Hindlimb muscle (tissue), 1 donor: ENCODE results near the gene APBB2. TPM values are rescaled to one million over a fixed set of nuclear protein-coding genes. Genes with fewer than 3 reads are reported as not detected.

Source experiments
- DNase-seq: peaks from one replicate; pipeline ENCODE4 v3.0.0-alpha.2; 2013
- polyA plus RNA-seq: library from polyadenylated mRNA; unstranded; fragments of 120-200 nt; gene quantifications from one replicate; pipeline ENCODE4 v1.2.1, GENCODE V29; 2013; ENCODE audit not compliant: insufficient read length

The APBB2 gene
- polyA plus RNA-seq, 1 donor, result 42.1 TPM

DNA sequence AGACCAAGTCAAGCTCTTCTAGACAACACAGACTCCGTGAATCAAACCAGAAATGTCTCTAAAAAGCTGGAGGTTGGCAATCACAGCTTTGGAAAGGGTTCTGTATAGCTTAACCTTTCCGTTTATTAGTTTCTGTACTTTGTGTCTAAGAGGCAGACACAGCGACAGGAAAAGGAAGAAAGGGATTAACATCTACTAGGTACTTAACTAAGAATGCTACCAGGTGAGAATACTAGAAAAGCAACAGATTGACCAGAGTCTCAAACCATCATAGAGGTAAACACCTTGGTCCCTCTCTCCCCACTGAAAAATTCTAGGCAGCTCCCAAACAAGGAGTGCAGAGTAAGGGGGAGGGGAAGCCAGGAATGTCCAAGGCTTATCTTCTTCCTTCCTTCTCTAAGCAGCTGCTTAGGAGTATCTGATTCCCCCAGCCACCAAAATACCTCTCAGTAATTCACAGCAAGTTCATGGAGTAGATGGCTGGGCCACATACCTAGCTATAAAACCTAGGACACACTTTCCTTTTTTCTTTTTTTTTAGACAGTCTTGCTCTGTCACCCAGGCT is 80.8 kb downstream of the APBB2 start:
- no peak for DNase-seq

DNA sequence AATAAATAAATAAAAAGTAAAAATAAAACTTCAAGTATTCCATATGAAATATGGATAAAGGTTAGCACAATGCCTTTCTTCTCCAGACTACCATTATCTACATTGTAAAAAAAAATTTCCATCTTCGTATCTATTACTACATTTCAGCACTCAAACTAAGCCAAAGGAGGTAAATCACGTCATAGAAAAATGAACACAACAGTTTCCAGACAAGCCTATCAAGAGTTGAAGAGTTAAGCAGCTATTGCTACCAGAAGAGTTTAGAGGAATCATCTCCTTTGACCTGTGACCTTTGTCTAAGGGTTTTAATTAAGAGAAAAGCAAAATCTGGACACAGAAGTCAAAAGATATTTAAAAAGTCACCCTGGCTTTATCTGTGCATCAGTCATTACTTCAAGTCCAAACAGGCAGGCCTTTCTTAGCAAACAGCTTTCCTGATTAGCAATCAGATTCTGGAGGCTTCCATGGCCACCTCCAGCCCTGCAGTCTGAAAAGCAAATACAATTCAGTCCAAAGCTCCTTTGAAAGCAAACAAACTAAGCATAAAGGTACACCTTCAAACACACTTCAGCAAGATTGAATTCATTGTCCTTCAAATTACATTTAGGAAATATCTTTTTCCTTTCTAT is 82.2 kb downstream of the APBB2 start:
- DNase-seq, result no peak

DNA sequence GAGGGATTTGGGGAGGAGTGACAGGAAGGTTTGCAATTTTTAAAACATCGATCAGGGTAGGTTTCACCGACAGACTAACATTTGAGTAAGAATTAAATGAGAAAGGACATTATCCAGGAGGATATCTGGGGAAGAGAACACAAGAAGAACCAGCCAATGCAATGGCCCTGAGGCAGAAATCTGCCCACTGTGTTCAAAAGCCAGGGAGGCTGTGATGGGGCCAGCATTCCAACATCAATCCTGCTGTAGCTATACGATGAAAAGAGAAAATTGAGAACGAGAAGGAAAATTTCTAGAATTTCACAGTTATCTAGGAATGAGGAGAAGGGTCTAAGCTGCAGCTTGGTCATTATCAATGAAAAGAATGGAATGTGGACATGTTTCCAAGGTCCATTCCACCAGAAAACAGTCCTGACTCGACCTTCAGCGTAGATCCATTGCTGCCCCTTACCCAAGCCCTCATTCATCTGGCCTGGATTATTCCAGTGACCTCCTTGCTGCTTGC is 84.4 kb downstream of the APBB2 start:
- no peak for DNase-seq

DNA sequence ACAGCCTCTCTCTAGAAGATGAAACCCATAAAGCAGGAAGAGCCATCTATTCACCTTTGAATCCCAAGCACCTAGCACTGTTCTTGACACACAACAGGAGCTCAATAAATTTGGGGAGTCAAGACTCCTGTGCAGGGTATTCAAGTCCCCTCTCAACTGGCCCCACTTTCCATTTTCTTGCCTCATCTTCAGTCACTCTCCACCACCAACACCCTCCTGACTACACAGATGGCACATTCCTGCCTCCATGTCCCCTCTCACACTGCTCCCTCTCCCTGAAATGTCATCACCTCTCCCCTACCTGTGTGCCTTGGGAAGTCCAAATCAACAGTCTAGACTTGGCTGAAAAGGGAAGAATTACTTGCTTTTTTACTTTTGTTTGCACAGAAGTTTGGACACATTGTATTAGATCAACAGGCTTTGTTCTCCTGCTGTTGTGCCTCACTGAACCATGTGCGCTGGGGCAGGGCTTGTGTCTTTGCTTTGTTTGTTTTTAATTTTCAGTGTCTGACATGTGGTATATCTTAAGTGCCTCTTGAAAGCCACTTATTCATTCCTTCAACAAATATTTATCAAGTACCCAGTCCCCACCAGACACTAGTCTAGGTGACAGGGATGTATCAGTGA is 85.1 kb downstream of the APBB2 start:
- no peak for DNase-seq

DNA sequence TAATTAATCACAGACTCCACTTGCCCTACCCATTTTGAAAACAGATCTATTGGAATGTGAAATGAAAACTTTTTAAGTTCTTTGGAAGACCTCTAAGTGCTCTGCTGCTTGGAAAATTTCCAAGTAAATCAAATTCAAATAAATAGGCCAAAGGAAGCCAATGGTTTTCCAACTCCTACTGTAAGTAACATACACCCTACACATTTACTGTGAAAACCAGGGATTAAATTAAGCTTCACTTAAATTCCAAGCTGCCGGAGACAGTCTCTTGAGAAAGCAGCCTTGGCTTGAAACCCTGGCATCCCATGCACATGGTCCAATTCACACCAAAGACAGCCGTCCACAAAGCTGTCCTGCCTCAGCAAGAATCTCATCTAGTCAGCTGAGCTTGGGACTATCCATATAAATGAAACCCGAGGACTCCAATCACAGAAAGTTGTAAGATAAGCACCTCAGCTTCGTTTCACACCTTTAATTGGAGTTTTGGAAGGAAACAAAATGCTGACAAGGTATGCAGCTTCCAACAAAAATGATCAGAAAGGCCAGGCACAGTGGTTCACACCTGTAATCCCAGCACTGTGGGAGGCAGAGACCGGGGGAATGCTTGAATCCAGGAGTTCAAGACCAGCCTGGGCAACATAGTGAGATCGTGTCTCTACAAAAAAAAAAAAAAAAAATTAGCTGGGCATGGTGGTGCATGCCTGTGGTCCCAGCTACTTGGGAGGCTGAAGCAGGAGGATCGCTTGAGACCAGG is 88.6 kb downstream of the APBB2 start:
- DNase-seq, result no peak

DNA sequence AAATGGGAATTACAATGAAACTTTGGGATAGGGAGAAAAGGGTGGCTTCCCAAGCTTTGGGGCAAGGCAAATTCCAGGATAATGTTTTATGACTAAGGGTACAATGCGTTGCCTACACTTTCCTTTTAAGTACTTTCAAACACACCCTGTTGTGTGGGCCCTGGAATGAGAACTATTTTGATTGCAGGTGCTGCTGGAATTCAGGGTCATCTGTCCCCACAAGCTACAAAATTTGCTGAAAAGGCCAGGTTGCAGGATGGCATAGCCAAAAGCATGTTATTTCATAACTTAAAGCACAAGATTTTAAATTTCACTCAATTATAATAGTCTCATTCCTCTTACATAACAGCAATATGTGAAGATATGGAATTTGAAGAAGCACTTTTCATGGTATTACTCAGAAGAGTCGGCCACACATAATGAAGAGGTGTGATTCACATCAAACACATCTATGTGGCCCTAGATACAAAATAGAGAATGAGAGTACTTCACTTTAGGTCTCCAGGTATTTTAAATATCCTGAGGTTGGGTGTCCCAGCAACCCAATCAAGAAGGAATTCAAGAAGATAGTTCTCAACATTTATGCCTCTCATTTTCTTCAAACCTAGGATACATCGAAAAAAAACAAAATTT is 89.3 kb downstream of the APBB2 start:
- no peak for DNase-seq

DNA sequence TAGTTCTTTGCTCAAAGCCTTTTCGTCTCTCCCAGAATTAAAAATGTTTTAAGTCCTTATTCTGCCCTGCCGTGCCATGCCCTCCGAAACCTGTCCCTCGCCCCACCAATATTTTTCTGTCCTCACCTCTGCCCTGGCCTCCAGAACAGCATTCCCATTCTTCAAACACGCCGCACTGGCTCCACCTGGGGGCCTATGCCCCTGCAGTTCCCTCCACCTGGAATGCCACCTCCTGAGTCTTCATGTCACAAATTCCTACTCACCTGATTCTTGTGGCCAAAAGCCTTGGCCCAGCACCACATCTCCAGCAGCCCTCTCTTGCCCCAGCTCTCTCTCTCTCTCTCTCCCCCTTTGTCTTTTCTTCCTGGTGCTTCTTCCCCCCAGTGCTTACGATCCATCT is 91.6 kb downstream of the APBB2 start:
- no peak for DNase-seq

DNA sequence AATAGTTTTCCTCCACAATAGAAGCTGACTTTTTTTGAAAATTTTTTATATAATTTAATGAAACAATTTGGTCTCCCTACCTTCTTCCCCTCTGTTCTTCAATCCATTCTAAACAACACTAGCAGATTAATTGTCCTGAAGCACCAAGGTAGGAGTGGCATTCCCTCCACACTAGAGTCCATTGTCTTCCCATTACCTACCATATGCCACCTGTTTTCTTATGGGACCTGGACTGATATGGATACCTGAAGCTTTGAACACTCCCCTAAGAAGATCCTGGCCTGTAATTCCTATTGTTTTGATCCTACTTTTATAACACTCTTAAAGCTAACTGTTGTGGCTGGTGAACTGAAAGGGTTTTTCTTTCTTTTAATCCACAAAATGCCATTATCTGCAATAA is 92.0 kb downstream of the APBB2 start:
- DNase-seq, result no peak

DNA sequence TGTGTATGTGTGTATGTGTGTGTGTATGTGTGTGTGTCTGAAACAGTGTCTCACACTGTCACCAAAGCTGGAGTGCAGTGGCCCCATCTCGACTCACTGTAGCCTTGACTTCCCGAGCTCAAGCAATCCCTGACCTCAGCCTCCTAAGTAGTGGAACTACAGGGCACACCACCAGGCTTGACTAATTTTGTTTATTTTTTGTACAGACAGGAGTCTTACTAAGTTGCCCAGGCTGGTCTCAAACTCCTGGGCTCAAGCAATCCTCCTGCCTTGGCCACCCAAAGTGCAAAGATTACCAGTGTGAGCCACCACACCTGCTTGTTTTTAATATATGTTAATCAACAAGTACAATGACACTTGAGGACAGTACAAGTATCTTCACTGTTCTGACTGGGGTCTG is 92.4 kb downstream of the APBB2 start:
- no peak for DNase-seq

DNA sequence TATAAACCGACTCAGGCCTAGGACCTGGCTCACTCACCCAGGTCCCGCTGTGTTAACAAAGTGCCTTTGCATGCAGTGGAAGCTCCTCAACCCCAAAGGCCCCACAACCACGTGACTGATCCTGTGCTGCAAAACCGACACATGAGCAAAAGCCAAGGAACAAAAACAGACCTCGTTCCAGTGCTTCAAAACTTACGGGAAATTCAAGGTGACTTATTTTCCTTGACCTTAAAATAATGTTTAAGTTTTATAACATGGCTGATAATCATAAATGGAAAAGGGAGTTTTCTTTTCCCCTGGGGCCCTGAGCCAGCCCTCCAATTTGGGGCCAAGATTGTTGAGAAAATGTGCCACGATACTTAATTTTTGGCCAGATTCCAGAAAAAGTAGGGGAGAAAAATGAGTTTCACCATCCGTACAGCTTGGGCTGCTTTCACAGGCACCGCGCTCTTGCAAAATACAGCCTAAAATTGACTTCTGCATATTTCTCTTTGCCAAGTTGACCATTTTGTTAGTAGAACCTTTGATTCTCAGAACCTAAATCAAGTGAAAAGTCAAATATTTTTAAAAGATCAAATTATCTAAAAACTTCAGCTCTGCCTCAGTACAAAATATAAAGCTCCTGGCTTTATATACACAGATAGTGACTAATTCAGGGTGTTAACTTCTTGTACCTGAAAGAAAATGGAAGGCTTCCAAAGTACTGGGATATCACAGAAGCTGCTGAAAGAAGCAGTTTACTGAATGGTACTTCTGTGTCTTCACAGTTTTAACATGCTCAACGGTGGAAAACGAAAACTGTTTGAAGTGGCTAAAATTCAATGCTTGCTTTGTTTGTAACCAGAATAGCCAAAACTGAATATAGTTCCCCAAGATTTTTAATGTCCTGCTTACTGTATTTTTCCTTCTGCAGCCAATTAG is 93.8 kb downstream of the APBB2 start:
- peak; percentile 61 for DNase-seq

DNA sequence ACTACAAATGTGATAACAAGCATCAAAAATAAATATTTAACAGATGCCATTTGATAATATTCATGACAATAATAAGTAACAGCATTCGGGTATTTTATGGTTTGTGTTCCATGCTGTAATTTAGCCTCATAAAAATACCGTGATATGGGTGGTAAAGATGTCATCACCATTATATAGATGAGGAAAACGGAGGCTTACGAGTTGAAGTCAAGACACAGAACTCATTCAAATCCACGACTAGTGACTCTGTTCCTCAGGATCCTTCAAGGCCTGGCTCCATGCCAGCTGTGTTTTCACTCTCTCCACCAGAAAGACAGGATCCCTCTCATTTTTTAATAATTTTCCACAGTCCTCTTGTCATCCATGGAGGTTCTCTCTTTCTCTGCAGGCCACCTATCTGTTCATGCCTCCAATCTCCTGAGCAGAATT is 94.5 kb downstream of the APBB2 start:
- DNase-seq, result no peak

DNA sequence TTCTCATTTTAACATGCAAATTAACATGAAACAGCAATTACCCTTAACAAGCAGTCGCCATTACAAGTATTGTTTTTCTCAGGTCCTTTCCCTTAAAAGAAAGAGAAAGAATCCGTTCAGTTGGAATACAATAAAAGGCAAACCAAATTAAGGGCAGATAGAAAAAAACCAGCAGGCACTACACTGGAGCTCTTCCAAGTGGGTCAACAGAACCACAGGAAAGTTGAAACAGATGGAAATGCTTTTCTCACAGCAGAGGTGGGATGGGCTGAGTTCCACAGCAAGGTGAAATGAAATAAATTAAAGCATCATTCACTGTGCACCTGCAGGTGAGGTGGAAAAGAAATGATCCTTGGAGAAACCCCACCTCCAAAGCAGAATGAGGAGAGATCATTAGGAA is 102.6 kb downstream of the APBB2 start:
- no peak for DNase-seq

DNA sequence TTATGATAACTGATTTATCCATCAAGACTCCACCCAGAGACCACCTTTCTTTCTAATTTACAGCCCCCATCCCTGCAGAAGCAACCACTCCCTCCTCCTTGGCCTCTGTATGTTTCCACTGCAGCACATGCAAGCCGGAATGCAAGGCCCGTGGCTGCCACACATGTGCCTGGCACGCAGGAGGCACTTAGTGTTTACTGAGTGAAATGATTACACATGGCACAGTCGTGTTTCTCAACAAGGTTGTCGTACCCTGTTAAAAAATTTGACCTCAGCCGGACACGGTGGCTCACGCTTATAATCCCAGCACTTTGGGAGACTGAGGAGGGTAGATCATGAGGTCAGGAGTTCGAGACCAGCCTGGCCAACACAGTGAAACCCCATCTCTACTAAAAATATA is 104.3 kb downstream of the APBB2 start:
- no peak for DNase-seq

DNA sequence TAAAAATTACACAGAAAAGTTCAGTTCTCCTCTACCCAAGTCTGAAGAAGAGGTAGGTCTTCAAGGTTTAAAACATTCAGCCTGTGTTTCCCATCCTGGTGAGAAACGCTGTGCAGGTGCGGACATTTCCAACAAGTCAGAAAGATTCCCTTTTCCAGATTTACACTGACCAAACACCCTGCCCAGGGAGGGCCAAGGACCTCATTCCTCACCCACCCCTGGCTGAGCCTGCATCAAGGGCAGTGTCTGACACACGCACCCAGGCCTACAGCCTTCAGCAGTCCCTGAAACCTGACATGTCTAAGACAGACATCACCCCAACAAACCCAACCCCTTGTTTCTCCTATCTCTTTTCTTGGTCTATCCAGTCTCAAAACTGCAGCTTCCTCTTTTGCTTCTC is 105.9 kb downstream of the APBB2 start:
- no peak for DNase-seq

DNA sequence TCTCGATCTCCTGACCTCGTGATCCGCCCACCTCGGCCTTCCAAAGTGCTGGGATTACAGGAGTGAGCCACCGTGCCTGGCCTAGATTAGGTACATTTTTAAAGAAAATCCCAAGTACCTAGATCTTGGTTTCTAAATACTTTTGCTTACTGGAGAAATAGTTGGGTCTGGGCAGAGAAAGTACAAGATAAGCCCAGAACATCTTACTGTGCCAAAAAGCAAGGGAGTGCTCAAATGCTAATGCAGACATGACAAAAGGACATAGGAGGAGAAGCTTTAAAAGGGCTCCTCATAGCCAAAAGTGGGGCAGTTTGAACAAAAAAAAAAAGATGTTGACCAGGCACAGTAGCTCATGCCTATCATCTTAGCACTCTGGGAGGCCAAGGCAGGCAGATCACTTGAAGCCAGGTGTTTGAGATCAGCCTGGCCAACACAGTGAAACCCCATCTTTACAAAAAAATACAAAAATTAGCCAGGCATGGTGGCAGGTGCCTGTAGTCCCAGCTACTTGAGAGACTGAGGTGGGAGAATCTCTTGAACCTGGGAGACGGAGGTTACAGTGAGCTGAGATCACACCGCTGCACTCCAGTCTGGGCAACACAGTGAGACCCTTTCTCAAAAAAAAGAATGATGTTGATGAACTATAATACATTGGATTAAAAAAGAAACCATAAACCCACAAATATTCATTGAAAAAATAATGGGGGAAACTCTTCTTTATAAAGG is 107.5 kb downstream of the APBB2 start:
- no peak for DNase-seq

DNA sequence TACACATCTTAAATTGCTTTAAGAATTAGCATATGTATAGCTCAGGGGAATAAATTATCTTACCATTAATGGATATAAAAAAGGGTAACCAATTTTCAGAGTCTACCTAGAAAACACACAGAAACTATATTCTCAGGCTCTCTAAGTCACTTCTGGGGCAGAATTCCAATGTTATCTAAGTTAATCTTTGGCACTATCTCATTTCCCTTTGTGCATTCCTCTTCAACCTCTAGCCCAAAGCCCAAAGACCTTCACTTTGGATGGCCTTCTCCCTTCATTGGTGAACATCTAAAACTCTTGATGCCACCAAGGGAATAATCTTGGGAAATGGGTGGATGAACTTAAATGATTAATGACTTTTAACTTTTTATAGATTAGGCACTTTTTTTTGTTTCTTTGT is 108.3 kb downstream of the APBB2 start:
- no peak for DNase-seq

DNA sequence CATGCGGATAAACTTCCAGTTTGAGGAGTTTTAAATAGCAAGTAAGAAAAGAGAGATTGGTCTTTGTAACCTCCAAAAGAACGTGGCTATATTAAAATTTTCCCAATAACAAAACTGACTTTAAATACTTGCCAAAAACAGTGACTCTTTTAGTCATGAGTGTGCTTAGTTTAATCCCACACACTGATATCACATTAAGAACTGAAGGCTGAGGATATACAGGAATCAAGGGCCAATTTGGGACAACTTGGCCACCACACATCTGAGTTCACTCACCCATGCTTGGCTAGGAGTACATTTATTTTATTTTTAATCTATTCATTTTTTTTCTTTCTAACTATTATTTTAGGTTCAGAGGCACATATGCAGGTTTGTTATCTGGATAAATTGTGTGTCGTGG is 110.2 kb downstream of the APBB2 start:
- DNase-seq, result no peak

DNA sequence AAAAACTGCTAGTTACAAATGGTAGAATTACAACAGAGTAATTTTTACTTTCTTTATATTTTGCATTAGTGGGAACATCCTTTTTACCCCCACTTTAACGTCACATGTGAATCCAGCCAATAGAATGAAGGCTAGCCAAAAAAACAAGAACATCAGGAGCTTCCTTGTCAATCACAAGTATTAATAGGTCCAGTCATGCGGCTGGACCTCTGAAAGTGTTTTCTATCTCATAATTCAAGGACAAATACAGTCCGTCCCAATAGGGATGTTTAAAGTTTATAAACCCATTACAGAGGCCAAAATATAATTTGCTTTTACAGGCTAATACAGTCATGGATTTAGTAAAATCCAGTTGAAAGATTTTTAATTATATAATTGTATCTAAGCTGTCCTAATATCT is 110.7 kb downstream of the APBB2 start:
- no peak for DNase-seq

DNA sequence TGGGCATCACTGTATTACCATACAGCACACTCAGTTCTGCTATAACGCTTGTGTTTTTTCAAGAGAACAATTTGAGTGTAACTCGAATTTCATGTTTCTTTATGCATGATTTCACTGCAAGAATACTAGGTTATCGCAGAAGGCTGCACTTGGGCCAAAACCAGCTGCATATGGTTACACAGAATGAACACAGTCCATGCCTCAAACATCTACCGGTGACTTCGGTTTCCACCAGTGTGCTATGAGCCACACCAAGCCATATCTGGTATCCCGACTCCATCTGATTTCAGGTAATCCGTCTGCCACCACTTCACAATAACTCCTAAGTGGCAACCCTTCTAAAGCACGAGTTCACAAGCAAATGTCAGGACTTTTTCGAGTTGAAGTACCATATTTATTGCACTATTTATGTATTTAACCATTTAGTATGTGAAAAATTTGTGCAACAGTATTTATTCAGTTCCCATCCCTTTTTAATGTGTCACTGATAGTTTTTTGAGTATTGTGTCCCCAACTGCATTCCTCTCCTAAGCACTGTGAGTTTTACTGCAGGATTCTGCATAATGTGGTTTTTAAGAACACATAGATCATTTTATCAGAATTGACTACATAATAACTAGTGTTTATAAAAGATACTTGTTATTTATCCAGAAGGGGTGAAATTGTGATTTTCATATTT is 111.8 kb downstream of the APBB2 start:
- no peak for DNase-seq
